ENCODE data around the gene EPG5. TPM values are rescaled to one million over a fixed set of nuclear protein-coding genes. Genes with fewer than 3 reads are reported as not detected.
A peak's percentile ranks its signal among the peaks of the same experiment; 100 is the strongest.

The EPG5 gene
- total RNA-seq, 2 experiments from 2014 or later: 4.8 to 8.7 TPM

GRCh38 chr18:45874491-45875184, 92.5 kb downstream of the EPG5 start:
- intact Hi-C loops (cut with micrococcal nuclease; ENCODE audit: unreplicated experiment): no loop called here
- no peak overlapping the region for H3K4me3 ChIP-seq (ENCODE audit: low read depth, low read length, poor library complexity, severe bottlenecking)
- no peaks in the 10 kb centered on the region for H3K79me2 ChIP-seq (ENCODE audit: insufficient read depth, low read depth, low read length)
- H2AFZ ChIP-seq (ENCODE audit: low read length): no peak overlapping the region
- ChIA-PET CTCF (ENCODE audit: unreplicated experiment) (no interaction called here), POLR2A (interaction anchor here (0.7 kb wide), 1 partner anchor 1295 kb away, joined by 3 read pairs; no protein-coding TSS in a partner anchor)
- peak; percentile 44 for DNase-seq (ENCODE audit: low spot score)
- no TSS peak for BruUV-seq (replicated peaks)
- no peaks in the 10 kb centered on the region for H3K9me2 ChIP-seq (ENCODE audit: insufficient read depth, low read length)
- peak overlapping the region; percentile 59 for H3K27ac ChIP-seq (ENCODE audit: low read depth, low read length, poor library complexity, severe bottlenecking)
- no peaks in the 10 kb centered on the region for H4K20me1 ChIP-seq (ENCODE audit: insufficient read depth, low read length)
- peaks cover 22% of the 10 kb centered on the region; the same call in 1 of the 2 replicates for H3K36me3 ChIP-seq (ENCODE audit: insufficient read depth, low read length)
- peak overlapping the region; percentile 32; the same call in 1 of the 2 replicates for H3K4me2 ChIP-seq (ENCODE audit: low read length)
- TF ChIP-seq EZH2phosphoT487 (IDR thresholded peaks at IDR 0.05; ENCODE audit: borderline replicate concordance, low read depth, low read length) (no peak), CTCF (conservative IDR thresholded peaks at IDR 0.05; ENCODE audit: low read length) (no peak)
- no peaks in the 10 kb centered on the region for H3K9me3 ChIP-seq (ENCODE audit: low read length)
- H3K4me1 ChIP-seq (ENCODE audit: insufficient read depth, low read length, poor library complexity, severe bottlenecking): peaks cover 6% of the 10 kb centered on the region

GRCh38 chr18:45871431-45872084, 95.6 kb downstream of the EPG5 start:
- ChIA-PET CTCF (ENCODE audit: unreplicated experiment) (no interaction called here), POLR2A (no interaction called here)
- H3K9me3 ChIP-seq (ENCODE audit: low read length): no peaks in the 10 kb centered on the region
- H3K4me2 ChIP-seq (ENCODE audit: low read length): no peak overlapping the region
- H3K9me2 ChIP-seq (ENCODE audit: insufficient read depth, low read length): no peaks in the 10 kb centered on the region
- peaks cover 30% of the 10 kb centered on the region for H3K36me3 ChIP-seq (ENCODE audit: insufficient read depth, low read length)
- H3K27ac ChIP-seq (ENCODE audit: low read depth, low read length, poor library complexity, severe bottlenecking): no peak overlapping the region
- intact Hi-C loops (cut with micrococcal nuclease; ENCODE audit: unreplicated experiment): no loop called here
- no peaks in the 10 kb centered on the region for H4K20me1 ChIP-seq (ENCODE audit: insufficient read depth, low read length)
- no peak overlapping the region for H2AFZ ChIP-seq (ENCODE audit: low read length)
- no peak overlapping the region for H3K4me3 ChIP-seq (ENCODE audit: low read depth, low read length, poor library complexity, severe bottlenecking)
- TF ChIP-seq EZH2phosphoT487 (IDR thresholded peaks at IDR 0.05; ENCODE audit: borderline replicate concordance, low read depth, low read length) (no peak), CTCF (conservative IDR thresholded peaks at IDR 0.05; ENCODE audit: low read length) (no peak)
- no peak for DNase-seq (ENCODE audit: low spot score)
- BruUV-seq (replicated peaks): no TSS peak
- peaks cover 6% of the 10 kb centered on the region for H3K4me1 ChIP-seq (ENCODE audit: insufficient read depth, low read length, poor library complexity, severe bottlenecking)
- no peaks in the 10 kb centered on the region for H3K79me2 ChIP-seq (ENCODE audit: insufficient read depth, low read depth, low read length)

GRCh38 chr18:45870419-45870818, 96.7 kb downstream of the EPG5 start:
- Histone ChIP-seq H3K9me3 (ENCODE audit: low read length) (no peaks in the 10 kb centered on the region), H3K36me3 (ENCODE audit: insufficient read depth, low read length) (peaks cover 27% of the 10 kb centered on the region), H3K79me2 (ENCODE audit: insufficient read depth, low read depth, low read length) (no peaks in the 10 kb centered on the region), H3K27ac (ENCODE audit: low read depth, low read length, poor library complexity, severe bottlenecking) (no peak overlapping the region), H3K4me2 (ENCODE audit: low read length) (no peak overlapping the region), H3K4me1 (ENCODE audit: insufficient read depth, low read length, poor library complexity, severe bottlenecking) (peaks cover 6% of the 10 kb centered on the region), H3K9me2 (ENCODE audit: insufficient read depth, low read length) (no peaks in the 10 kb centered on the region), H2AFZ (ENCODE audit: low read length) (no peak overlapping the region), H3K4me3 (ENCODE audit: low read depth, low read length, poor library complexity, severe bottlenecking) (no peak overlapping the region), H4K20me1 (ENCODE audit: insufficient read depth, low read length) (no peaks in the 10 kb centered on the region)
- no peak for DNase-seq (ENCODE audit: low spot score)
- intact Hi-C loops (cut with micrococcal nuclease; ENCODE audit: unreplicated experiment): no loop called here
- ChIA-PET POLR2A (no interaction called here), CTCF (ENCODE audit: unreplicated experiment) (no interaction called here)
- TF ChIP-seq EZH2phosphoT487 (IDR thresholded peaks at IDR 0.05; ENCODE audit: borderline replicate concordance, low read depth, low read length): no peak
- no TSS peak for BruUV-seq (replicated peaks)
